ENCODE measurements around the gene CAMTA1.

DNA sequence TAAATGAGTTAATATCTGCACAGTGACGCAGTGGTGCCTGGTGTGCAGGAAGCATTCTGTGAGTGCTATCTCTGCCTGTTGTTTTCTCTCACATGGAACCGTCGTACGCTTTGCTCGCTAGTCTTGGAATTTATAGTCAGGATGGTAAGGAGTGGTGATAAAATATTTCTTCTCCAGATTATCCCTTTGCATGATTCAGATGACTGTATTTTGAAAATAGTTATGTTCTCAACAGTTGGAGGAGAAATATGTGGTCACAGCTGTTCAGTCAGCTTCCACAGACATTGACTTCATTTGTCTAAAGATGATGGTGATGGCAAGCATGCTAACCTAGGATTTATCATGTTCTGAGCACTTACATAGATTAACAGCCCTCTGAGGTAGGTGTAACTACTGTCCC, 944.5 kb downstream of the CAMTA1 start:
- TF ChIP-seq POLR2A (IDR thresholded peaks at IDR 0.05; ENCODE audit: low read length), result no peak
- no peak for TF ChIP-seq GATA1 (IDR thresholded peaks at IDR 0.05; ENCODE audit: low read depth, low read length)

All from erythroblast (primary cell).